Fibroblast of skin of back (primary cell): ENCODE data around the gene PTPN20.
A peak's percentile ranks its signal among the peaks of the same experiment; 100 is the strongest.
"Not testable (repeated sequence)": the region's sequence is repeated elsewhere in the genome, so short reads cannot be mapped to it uniquely, and the experiment has no call there.

ENCODE experiments used
- DNase-seq: peaks from one replicate; pipeline ENCODE4 v3.0.0-alpha.2; 2013

PTPN20 gene

DNA sequence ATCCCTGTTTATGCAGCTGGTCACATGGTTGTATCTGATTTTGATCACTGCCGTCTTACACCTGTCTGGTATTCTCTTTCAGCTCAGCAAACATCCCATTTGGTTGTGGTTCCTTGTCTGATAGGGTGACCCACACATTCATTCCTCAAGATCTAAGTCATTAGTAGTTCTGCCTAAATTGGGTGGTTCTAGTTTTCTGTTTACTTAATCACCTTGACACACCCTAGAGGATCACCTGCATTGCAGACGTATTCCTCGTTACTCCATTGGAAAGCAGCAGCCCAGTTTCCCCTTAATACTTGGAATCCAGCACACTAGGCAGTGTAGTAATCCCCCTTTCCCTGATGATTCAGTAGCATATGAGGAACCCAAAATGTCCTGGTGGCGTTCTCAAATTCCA is 41.3 kb downstream of the PTPN20 start:
- DNase-seq: not testable (repeated sequence)

GRCh38 chr10:46960742-46961141 is 49.5 kb downstream of the PTPN20 start:
- DNase-seq: not testable (repeated sequence)

DNA sequence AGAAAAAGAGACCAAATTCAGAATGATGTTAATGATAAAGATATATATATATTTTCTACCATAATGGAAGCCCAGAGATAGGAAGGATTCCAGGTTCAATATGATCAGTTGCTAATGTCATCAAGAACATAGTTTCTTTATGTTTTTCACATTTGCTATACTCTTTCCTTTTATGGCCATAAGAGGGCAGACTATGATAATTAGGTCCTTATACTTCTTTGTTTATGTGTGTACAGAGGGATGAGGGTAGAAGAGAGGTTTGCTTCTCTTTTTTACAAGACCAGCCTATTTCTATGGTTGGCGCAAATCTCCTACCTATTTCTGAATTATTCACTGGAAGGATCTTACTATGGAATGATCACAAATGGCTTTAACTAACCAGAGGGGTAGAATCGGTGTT is 52.1 kb downstream of the PTPN20 start:
- not testable (repeated sequence) for DNase-seq

DNA sequence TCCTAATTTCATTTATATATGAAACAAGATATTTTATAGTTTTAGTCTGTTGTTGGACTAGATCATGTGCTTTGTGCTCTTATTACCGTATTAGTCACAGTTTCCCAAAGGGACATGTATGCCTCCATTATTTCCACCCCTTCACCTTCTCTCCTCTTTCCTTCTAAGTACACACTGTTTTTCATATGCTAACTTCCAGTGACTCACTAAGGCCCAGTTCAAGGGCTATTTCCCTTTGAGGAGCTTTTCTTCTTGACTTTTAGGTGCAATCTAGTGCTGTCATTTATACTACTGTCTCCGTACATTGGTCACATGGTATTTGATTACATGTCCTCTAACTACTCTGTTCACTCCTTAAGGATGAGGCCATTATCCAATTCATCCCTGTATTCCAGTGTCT is 55.8 kb downstream of the PTPN20 start:
- DNase-seq: not testable (repeated sequence)

DNA sequence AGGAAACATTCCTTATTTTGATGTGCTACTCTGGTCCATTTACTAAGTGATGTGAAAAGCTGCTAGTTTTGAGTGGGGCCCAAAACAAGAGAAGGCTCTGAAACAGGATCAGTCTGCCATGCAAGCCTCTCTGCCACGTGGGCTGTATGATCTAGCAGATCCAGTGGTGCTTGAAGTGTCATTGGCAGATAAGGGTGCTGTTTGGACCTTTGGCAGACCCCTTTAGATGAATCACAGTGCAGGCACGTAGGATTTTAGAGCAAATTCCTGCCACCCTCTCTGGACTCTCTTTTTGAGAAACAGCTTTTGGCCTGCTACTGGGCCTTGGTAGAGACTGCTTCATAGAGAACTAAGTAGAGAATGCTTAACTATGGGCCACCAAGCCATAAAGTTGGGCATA is 69.0 kb downstream of the PTPN20 start:
- DNase-seq: not testable (repeated sequence)

GRCh38 chr10:46987233-46987924 is 76.2 kb downstream of the PTPN20 start:
- not testable (repeated sequence) for DNase-seq

GRCh38 chr10:46992803-46993561 is 81.8 kb downstream of the PTPN20 start:
- peak; percentile 29 for DNase-seq

- no peak for DNase-seq
These were observed 84.0 kb downstream of the PTPN20 start for GRCh38 chr10:46995234-46995633.

GRCh38 chr10:46998192-46998591 is 87.0 kb downstream of the PTPN20 start:
- DNase-seq: no peak

DNA sequence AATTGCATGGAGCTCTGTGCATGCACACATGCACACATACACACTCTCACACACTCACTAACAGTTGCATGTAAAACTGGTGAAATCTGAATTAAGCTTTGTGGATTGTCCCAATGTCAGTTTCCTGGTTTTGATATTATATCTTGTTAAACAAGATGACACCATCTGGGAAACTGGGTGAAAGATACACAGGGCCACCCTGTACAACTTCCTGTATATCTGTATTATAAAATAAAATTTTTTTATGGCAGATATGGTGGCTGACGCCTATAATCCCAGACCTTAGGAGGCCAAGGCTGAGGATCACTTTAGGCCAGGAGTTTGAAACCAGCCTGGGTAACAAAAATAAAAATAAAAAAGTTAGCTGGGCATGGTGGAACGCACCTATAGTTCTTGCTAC is 87.4 kb downstream of the PTPN20 start:
- DNase-seq: no peak

DNA sequence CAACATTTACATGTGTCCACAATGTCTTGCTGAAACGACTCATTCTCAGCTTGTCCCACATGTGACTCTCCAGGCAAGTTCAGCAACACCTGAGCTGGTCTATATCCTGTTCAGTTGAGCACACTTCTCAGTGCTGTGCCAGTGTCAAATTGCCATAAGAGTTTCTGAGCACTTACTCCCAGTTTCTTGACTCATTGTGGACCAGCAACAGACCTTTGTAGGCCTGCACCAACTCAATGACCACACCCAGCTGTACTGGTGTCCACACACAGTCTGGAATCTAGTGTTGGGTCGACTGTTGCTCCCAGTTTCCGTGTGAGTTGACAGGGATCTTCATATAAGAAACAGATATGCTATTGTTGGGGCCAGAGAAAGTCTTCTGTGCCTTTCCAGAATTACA is 88.0 kb downstream of the PTPN20 start:
- DNase-seq: no peak

- DNase-seq: no peak
These were observed 97.5 kb downstream of the PTPN20 start for GRCh38 chr10:47008769-47009168.

GRCh38 chr10:47009215-47009838 is 98.1 kb downstream of the PTPN20 start:
- no peak for DNase-seq

- DNase-seq: no peak
These were observed 98.8 kb downstream of the PTPN20 start for GRCh38 chr10:47010036-47010435.

DNA sequence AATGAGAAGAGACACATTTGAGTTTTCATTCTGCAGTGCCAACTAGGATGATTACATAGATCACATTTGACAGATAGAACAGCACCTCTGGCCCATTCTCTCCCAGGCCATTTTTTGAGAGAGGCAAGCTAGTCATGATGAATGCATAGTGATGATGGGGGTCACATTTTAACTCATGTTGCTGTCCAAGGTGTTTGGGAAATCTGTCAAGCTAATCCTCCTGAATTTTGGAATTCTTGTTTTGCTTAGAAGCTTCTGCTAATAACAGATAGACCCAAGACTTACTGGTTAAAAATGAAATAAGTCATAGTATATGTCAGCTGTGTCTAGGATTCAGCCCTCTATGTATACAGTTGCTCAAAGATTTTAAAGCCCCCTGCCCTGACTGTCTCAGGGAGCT is 101.0 kb downstream of the PTPN20 start:
- no peak for DNase-seq

DNA sequence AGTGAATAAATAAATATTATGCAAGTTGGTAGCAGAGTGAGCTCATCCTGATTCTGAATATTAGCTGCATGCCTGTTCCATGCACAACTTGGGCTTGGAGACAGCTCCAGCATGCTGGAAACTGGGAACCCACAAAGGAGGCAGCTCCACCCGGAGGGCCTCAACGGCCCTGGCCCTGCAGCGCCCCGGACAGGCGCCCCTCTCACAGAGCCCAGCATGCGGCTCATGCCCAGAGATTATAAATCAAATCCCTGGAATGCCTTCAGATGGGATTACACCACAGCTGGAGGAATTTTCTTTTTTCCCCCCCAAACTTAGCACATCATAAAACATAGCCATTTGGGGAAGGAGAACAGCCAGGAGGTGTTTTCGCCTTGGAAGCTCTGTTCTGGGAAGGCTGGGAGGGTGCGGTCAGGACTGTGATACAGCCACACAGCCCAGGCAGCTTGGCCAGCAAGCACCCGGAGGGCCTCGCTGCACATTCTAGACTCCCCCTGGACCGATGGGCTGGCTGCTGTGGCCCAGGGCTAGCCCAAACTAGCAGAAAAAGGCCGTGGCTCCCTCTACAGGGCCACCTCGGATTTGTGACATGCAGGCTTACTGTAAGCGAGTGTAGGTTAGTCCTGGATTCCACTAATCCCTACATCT is 102.4 kb downstream of the PTPN20 start:
- no peak for DNase-seq

DNA sequence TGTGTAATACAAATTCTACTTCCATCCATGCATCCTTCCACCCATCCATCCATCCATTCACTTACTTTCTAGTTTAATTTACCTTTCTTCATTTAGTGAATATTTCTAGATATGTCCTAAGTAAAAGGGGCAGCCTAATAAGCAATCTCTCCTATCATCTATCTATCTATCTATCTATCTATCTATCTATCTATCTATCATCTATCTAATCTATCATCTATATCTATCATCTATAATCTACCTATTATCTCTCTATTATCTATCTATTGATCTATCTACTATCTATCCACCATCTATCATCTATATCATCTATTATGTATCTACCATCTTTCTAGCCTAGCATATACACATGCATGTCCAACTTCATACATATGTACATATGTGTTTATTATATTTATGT is 104.2 kb downstream of the PTPN20 start:
- DNase-seq: no peak

GRCh38 chr10:47016564-47016963 is 105.3 kb downstream of the PTPN20 start:
- no peak for DNase-seq

GRCh38 chr10:47018026-47018735 is 107.0 kb downstream of the PTPN20 start:
- no peak for DNase-seq

- DNase-seq: no peak
These were observed 108.2 kb downstream of the PTPN20 start for GRCh38 chr10:47019155-47020145.

GRCh38 chr10:47020471-47020870 is 109.2 kb downstream of the PTPN20 start:
- DNase-seq: peak; percentile 51
